Hepatocyte (in vitro differentiated cells): ENCODE measurements around the gene SLC26A4.

Experiments
- CTCF ChIP-seq: fragments of 200-600 bp; sonication (generic); IDR thresholded peaks from 2 replicates; pipeline ENCODE4 v1.5.1; 2016; ENCODE audit warnings: antibody characterized with exemption, mild to moderate bottlenecking; ENCODE audit not compliant: poor library complexity
- EZH2 ChIP-seq: fragments of 200-600 bp; sonication (generic); IDR thresholded peaks from 2 replicates; pipeline ENCODE4 v1.6.1; 2016; ENCODE audit warnings: antibody characterized with exemption, mild to moderate bottlenecking, borderline replicate concordance
- EZH2phosphoT487 ChIP-seq: fragments of 200-600 bp; sonication (generic); IDR thresholded peaks from one replicate; pipeline ENCODE4 v1.6.1; 2018; ENCODE audit warnings: antibody characterized with exemption, mild to moderate bottlenecking, low read depth, moderate library complexity; ENCODE audit not compliant: unreplicated experiment, severe bottlenecking

- no peak for TF ChIP-seq CTCF
- TF ChIP-seq EZH2: no peak
- no peak for TF ChIP-seq EZH2phosphoT487
Observed at GRCh38 chr7:107697321-107698049, 36.9 kb downstream of the SLC26A4 start.
